SK-N-SH treated with all-trans-retinoic acid at 6 μM for 48 hours (cell line): Measurements from ENCODE around the gene ACVR1B.

Experiments
- ATAC-seq: fragments of 200-7000 bp; cut with Tn5 transposase; 3 replicates; pipeline ENCODE4 v1.9.1; 2020; ENCODE audit warnings: mild to moderate bottlenecking, moderate library complexity
- ARNTL ChIP-seq: fragments of 450-650 bp; formaldehyde crosslinking; IDR thresholded peaks from 2 replicates; pipeline ENCODE4 v1.5.0; 2020; ENCODE audit warnings: low read depth, mild to moderate bottlenecking, moderate library complexity, borderline replicate concordance
- BACH2 ChIP-seq: fragments of 250-450 bp; sonication (Bioruptor Pico); IDR thresholded peaks from 2 replicates; pipeline ENCODE4 v1.9.0; 2021; ENCODE audit warnings: mild to moderate bottlenecking, borderline replicate concordance
- CREB5 ChIP-seq: fragments of 250-450 bp; sonication (Bioruptor Pico); IDR thresholded peaks from 2 replicates; pipeline ENCODE4 v1.5.1; 2020; ENCODE audit warnings: low read depth, mild to moderate bottlenecking, moderate library complexity
- ESRRG ChIP-seq: fragments of 250-450 bp; sonication (Bioruptor Pico); IDR thresholded peaks from 2 replicates; pipeline ENCODE4 v1.6.1; 2021; ENCODE audit warnings: mild to moderate bottlenecking
- GLIS3 ChIP-seq: fragments of 250-450 bp; sonication (Bioruptor Pico); IDR thresholded peaks from 2 replicates; pipeline ENCODE4 v1.5.0; 2020; ENCODE audit warnings: mild to moderate bottlenecking, moderate library complexity
- ISL1 ChIP-seq: fragments of 250-450 bp; sonication (Bioruptor Pico); IDR thresholded peaks from 2 replicates; pipeline ENCODE4 v2.1.2; 2022; ENCODE audit warnings: mild to moderate bottlenecking, moderate library complexity
- OSR1 ChIP-seq: fragments of 250-450 bp; sonication (Bioruptor Pico); IDR thresholded peaks from 2 replicates; pipeline ENCODE4 v1.8.0; 2022; ENCODE audit warnings: moderate library complexity, mild to moderate bottlenecking, inconsistent platforms
- PPARA ChIP-seq: fragments of 250-450 bp; sonication (Bioruptor Pico); IDR thresholded peaks from 2 replicates; pipeline ENCODE4 v1.5.0; 2020; ENCODE audit warnings: mild to moderate bottlenecking, borderline replicate concordance
- RARB ChIP-seq: fragments of 250-450 bp; sonication (Bioruptor Pico); IDR thresholded peaks from 2 replicates; pipeline ENCODE4 v1.8.0; 2021; ENCODE audit warnings: mild to moderate bottlenecking, moderate library complexity
- SNAI2 ChIP-seq: fragments of 250-450 bp; sonication (Bioruptor Pico); IDR thresholded peaks from 2 replicates; pipeline ENCODE4 v1.5.0; 2020; ENCODE audit warnings: mild to moderate bottlenecking, moderate library complexity
- TCF4 ChIP-seq: fragments of 250-450 bp; sonication (Bioruptor Pico); IDR thresholded peaks from 2 replicates; pipeline ENCODE4 v1.8.0; 2021; ENCODE audit warnings: mild to moderate bottlenecking, moderate library complexity, borderline replicate concordance
- TOX ChIP-seq: fragments of 250-450 bp; sonication (Bioruptor Pico); IDR thresholded peaks from 2 replicates; pipeline ENCODE4 v1.8.0; 2021; ENCODE audit warnings: mild to moderate bottlenecking, moderate library complexity, borderline replicate concordance
- ZC3H10 ChIP-seq: fragments of 250-450 bp; sonication (Bioruptor Pico); IDR thresholded peaks from 2 replicates; pipeline ENCODE4 v1.5.1; 2021; ENCODE audit warnings: mild to moderate bottlenecking, moderate library complexity
- ZFP3 ChIP-seq: fragments of 250-450 bp; sonication (Bioruptor Pico); IDR thresholded peaks from 2 replicates; pipeline ENCODE4 v1.5.0; 2020; ENCODE audit warnings: mild to moderate bottlenecking, moderate library complexity
- ZFP30 ChIP-seq: fragments of 450-650 bp; formaldehyde crosslinking; IDR thresholded peaks from 2 replicates; pipeline ENCODE4 v1.5.0; 2022; ENCODE audit warnings: mild to moderate bottlenecking, moderate library complexity
- ZNF565 ChIP-seq: fragments of 450-650 bp; formaldehyde crosslinking; conservative IDR thresholded peaks from 2 replicates; pipeline ENCODE4 v1.5.0; 2020; ENCODE audit warnings: low read depth, mild to moderate bottlenecking, moderate library complexity
- ZNF70 ChIP-seq: fragments of 450-650 bp; formaldehyde crosslinking; IDR thresholded peaks from 2 replicates; pipeline ENCODE4 v1.5.0; 2020; ENCODE audit warnings: mild to moderate bottlenecking, moderate library complexity
- ZNF8 ChIP-seq: fragments of 450-650 bp; formaldehyde crosslinking; IDR thresholded peaks from 2 replicates; pipeline ENCODE4 v1.5.0; 2020; ENCODE audit warnings: mild to moderate bottlenecking, moderate library complexity
- TF ChIP-seq, protein P1 (sequence below): fragments of 250-450 bp; sonication (Bioruptor Pico); IDR thresholded peaks from 2 replicates; pipeline ENCODE4 v1.8.0; 2020; ENCODE audit warnings: mild to moderate bottlenecking, moderate library complexity, borderline replicate concordance
- TF ChIP-seq, protein P2 (sequence below): fragments of 250-450 bp; sonication (Bioruptor Pico); IDR thresholded peaks from 2 replicates; pipeline ENCODE4 v1.5.0; 2020; ENCODE audit warnings: mild to moderate bottlenecking, moderate library complexity

The ACVR1B gene

DNA sequence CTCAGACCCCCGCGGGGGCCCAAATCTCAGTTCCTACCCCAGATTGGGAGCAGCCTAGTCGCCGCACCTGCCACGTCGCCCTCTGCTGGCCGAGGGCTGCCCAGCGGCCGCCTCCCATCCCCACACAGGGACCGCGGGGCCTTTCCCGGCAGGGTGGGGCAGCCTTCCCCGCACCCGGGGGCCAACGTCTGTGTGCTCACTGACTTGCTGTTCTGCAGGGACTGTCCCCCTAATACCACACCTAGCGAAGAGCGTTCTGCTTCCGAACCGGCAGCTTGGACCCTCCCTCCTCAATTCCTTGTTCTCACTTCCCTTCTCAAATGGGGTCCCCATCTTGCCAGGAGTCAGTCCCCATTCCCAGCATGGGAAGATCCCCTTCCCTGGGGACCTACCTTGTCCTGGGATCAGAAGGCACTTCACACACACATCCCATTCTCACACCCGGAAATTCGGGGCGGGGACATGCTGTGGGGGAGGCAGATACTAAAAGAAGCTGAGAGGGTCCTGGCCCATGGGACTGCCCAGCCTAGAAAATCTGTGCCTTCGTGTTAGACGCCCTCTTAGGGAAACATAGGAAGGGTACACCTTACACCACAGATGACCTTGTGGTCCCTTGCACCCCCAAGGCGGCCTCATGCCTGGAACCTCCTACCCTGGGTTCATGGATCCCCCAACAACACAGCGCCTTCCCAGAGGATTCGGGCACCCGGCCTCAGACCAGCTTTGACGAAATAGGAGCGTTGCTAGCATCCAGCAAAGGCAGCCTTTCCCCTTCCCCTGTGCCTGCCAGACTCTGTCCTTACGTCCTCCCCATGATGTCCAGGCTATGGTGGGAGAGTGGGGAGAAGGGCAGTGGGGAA, 27.8 kb upstream of the ACVR1B start:
- TF ChIP-seq, protein P1, sequence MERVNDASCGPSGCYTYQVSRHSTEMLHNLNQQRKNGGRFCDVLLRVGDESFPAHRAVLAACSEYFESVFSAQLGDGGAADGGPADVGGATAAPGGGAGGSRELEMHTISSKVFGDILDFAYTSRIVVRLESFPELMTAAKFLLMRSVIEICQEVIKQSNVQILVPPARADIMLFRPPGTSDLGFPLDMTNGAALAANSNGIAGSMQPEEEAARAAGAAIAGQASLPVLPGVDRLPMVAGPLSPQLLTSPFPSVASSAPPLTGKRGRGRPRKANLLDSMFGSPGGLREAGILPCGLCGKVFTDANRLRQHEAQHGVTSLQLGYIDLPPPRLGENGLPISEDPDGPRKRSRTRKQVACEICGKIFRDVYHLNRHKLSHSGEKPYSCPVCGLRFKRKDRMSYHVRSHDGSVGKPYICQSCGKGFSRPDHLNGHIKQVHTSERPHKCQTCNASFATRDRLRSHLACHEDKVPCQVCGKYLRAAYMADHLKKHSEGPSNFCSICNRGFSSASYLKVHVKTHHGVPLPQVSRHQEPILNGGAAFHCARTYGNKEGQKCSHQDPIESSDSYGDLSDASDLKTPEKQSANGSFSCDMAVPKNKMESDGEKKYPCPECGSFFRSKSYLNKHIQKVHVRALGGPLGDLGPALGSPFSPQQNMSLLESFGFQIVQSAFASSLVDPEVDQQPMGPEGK (CRISPR knock-in tag): no peak
- TF ChIP-seq ZFP30 (no peak), RARB (CRISPR knock-in tag) (no peak), ISL1 (CRISPR knock-in tag) (no peak), ESRRG (CRISPR knock-in tag) (no peak), TCF4 (CRISPR knock-in tag) (no peak), ARNTL (CRISPR knock-in tag) (no peak), CREB5 (CRISPR knock-in tag) (no peak), ZC3H10 (CRISPR knock-in tag) (no peak), PPARA (CRISPR knock-in tag) (no peak)
- TF ChIP-seq, protein P2, sequence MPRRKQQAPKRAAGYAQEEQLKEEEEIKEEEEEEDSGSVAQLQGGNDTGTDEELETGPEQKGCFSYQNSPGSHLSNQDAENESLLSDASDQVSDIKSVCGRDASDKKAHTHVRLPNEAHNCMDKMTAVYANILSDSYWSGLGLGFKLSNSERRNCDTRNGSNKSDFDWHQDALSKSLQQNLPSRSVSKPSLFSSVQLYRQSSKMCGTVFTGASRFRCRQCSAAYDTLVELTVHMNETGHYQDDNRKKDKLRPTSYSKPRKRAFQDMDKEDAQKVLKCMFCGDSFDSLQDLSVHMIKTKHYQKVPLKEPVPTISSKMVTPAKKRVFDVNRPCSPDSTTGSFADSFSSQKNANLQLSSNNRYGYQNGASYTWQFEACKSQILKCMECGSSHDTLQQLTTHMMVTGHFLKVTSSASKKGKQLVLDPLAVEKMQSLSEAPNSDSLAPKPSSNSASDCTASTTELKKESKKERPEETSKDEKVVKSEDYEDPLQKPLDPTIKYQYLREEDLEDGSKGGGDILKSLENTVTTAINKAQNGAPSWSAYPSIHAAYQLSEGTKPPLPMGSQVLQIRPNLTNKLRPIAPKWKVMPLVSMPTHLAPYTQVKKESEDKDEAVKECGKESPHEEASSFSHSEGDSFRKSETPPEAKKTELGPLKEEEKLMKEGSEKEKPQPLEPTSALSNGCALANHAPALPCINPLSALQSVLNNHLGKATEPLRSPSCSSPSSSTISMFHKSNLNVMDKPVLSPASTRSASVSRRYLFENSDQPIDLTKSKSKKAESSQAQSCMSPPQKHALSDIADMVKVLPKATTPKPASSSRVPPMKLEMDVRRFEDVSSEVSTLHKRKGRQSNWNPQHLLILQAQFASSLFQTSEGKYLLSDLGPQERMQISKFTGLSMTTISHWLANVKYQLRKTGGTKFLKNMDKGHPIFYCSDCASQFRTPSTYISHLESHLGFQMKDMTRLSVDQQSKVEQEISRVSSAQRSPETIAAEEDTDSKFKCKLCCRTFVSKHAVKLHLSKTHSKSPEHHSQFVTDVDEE: no peak
- ATAC-seq: peak; percentile 41; the same call in 2 of the 3 replicates

DNA sequence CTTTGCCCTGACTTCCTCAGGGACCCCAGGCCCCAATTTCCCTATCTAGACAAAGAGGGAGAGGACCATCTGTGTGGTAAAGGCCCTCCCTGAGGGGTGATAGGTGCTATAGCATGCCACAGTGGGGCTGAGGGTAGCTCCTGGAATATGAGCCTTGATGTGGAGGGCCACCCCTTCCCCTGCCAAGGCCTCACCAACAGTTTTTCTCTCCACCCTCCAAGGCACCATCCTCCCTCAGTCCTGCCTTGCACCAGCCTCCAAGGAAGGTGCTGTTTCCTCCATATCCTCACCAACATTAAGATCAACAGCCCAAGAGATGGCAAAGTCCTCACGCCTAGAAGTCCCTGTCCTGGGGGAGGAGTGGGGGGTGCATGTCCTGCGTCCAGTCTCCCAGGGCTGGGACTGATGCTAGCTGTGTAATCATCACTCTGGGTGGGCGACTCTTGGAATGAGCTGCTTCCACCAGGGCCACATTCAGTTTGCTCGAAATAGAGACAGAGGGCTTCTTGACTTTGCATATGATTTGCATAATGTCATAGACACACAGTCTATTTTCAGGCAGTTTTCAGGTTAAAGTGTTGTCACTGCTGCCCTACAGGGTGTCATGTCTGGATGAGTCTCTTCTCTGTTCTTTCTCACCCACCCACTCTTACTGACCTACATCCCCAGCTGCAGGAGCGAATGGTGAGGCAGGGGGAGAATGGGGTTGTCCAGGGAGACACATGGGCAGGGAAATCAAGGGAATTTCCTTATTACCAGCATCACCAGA, 26.8 kb upstream of the ACVR1B start:
- ATAC-seq: no peak
- no peak for TF ChIP-seq ZNF70 (CRISPR knock-in tag)
- no peak for TF ChIP-seq ESRRG (CRISPR knock-in tag)

- ATAC-seq: no peak
- no peak for TF ChIP-seq ZNF565
- no peak for TF ChIP-seq ZNF70 (CRISPR knock-in tag)
- TF ChIP-seq OSR1 (CRISPR knock-in tag): no peak
Observed at GRCh38 chr12:51925346-51926063, 26.0 kb upstream of the ACVR1B start.

- TF ChIP-seq ZFP3 (CRISPR knock-in tag): no peak
- TF ChIP-seq CREB5 (CRISPR knock-in tag): no peak
- TF ChIP-seq ZFP30: no peak
- TF ChIP-seq RARB (CRISPR knock-in tag): no peak
- TF ChIP-seq SNAI2: no peak
- TF ChIP-seq ESRRG (CRISPR knock-in tag): no peak
- TF ChIP-seq ZNF70 (CRISPR knock-in tag): no peak
- no peak for TF ChIP-seq ZNF565
- no peak for TF ChIP-seq TOX (CRISPR knock-in tag)
- TF ChIP-seq, protein P2: no peak
- no peak for TF ChIP-seq BACH2 (CRISPR knock-in tag)
- no peak for TF ChIP-seq ISL1 (CRISPR knock-in tag)
- TF ChIP-seq ZC3H10 (CRISPR knock-in tag): no peak
- no peak for TF ChIP-seq TCF4 (CRISPR knock-in tag)
- no peak for TF ChIP-seq ZNF8 (CRISPR knock-in tag)
- TF ChIP-seq GLIS3 (CRISPR knock-in tag): no peak
- TF ChIP-seq, all 23 proteins: peak for 0
- ATAC-seq: no peak
Observed at GRCh38 chr12:51926064-51926632, 25.4 kb upstream of the ACVR1B start.
